Endodermal cell (in vitro differentiated cells): Measurements from ENCODE around the gene LRRTM2. TPM values are rescaled to one million over a fixed set of nuclear protein-coding genes. Genes with fewer than 3 reads are reported as not detected.

Experiments used
- DNase-seq: peaks from one replicate; pipeline ENCODE4 v3.0.0-alpha.2; 2017
- H3K27ac ChIP-seq: 2 replicates; pipeline ENCODE4 v1.5.1; 2013; ENCODE audit warnings: mild to moderate bottlenecking, low read depth, low read length, moderate library complexity
- H3K27me3 ChIP-seq: 2 replicates; pipeline ENCODE4 v1.6.1; 2013; ENCODE audit warnings: mild to moderate bottlenecking, low read length, moderate library complexity; ENCODE audit not compliant: insufficient read depth, control insufficient read depth, poor library complexity, severe bottlenecking
- H3K36me3 ChIP-seq: 2 replicates; pipeline ENCODE4 v1.7.0; 2013; ENCODE audit warnings: mild to moderate bottlenecking, low read length, moderate library complexity; ENCODE audit not compliant: control insufficient read depth, insufficient read depth
- H3K4me1 ChIP-seq: one replicate; pipeline ENCODE4 v1.7.0; 2013; ENCODE audit warnings: low read length; ENCODE audit not compliant: control insufficient read depth, insufficient read depth
- H3K4me3 ChIP-seq: 2 replicates; pipeline ENCODE4 v1.5.1; 2013; ENCODE audit warnings: mild to moderate bottlenecking, low read length, moderate library complexity
- H3K9ac ChIP-seq: 2 replicates; pipeline ENCODE4 v1.6.1; 2013; ENCODE audit warnings: mild to moderate bottlenecking, low read length, moderate library complexity; ENCODE audit not compliant: poor library complexity, severe bottlenecking; ENCODE audit errors: extremely low read depth
- H3K9me3 ChIP-seq: 2 replicates; pipeline ENCODE4 v1.6.1; 2013; ENCODE audit warnings: mild to moderate bottlenecking, low read length, moderate library complexity; ENCODE audit not compliant: control insufficient read depth
- H3K27ac Mint-ChIP-seq: 2 replicates; pipeline ENCODE4 v1.8.0; 2020; ENCODE audit warnings: mixed read lengths
- H3K27me3 Mint-ChIP-seq: 2 replicates; pipeline ENCODE4 v1.8.0; 2021; ENCODE audit warnings: mild to moderate bottlenecking, mixed read lengths; ENCODE audit not compliant: insufficient read depth
- H3K36me3 Mint-ChIP-seq: 2 replicates; pipeline ENCODE4 v1.8.0; 2020; ENCODE audit warnings: low read depth, mixed read lengths
- H3K4me1 Mint-ChIP-seq: 2 replicates; pipeline ENCODE4 v1.8.0; 2020; ENCODE audit warnings: mixed read lengths
- H3K4me3 Mint-ChIP-seq: 2 replicates; pipeline ENCODE4 v1.8.0; 2020; ENCODE audit warnings: mild to moderate bottlenecking, moderate library complexity, mixed read lengths
- H3K9me3 Mint-ChIP-seq: 2 replicates; pipeline ENCODE4 v1.8.0; 2020; ENCODE audit warnings: mild to moderate bottlenecking, mixed read lengths
- CTCF ChIP-seq: fragments of 200-600 bp; sonication (generic); conservative IDR thresholded peaks from 2 replicates; pipeline ENCODE4 v1.5.0; 2021; ENCODE audit warnings: antibody characterized with exemption, mild to moderate bottlenecking
- WGBS, 2 experiments: methylation state at CpG; one replicate each; pipeline versions ENCODE4 v1.1.5 to v1.1.7; 2013; ENCODE audit warnings: missing lambda C conversion rate in 2 of 2, mixed read lengths in 1 of 2; ENCODE audit not compliant: insufficient coverage in 1 of 2, insufficient read length in 1 of 2; 5-methylcytosine and 5-hydroxymethylcytosine counted together
- total RNA-seq, 2 donors: library from RNA; stranded (reverse); fragmentation: NEBNext Ultra II Directional in 1 of 2; extraction: Animal tissue kit (Norgen Biotek cat#: 25700) in 1 of 2; gene quantifications; 2 replicates in 1 of 2; 3 replicates in 1 of 2; pipeline ENCODE4 v1.2.1, GENCODE V29; 2021

The LRRTM2 gene
- total RNA-seq, 2 donors from 2014 or later: not detected

- DNase-seq: no peak
- no peaks in the 10 kb centered on the region for H3K9me3 Mint-ChIP-seq
- H3K4me1 Mint-ChIP-seq: peaks cover 2% of the 10 kb centered on the region
- H3K4me1 ChIP-seq: no peaks in the 10 kb centered on the region
- H3K36me3 Mint-ChIP-seq: peaks cover 61% of the 10 kb centered on the region
- no peaks in the 10 kb centered on the region for H3K9me3 ChIP-seq
- H3K9ac ChIP-seq: no peak overlapping the region
- H3K4me3 ChIP-seq: no peak overlapping the region
- no peak overlapping the region for H3K27ac Mint-ChIP-seq
- H3K36me3 ChIP-seq: peaks cover 81% of the 10 kb centered on the region
- no peak overlapping the region for H3K27ac ChIP-seq
- TF ChIP-seq CTCF: no peak
- 93% methylated on average over 2 of the region's 2 CpGs; no CpG with 5 or more reads in 1 of the 2 experiments for WGBS, 2 experiments
- no peak overlapping the region for H3K4me3 Mint-ChIP-seq
- H3K27me3 ChIP-seq: no peaks in the 10 kb centered on the region
- no peaks in the 10 kb centered on the region for H3K27me3 Mint-ChIP-seq
Observed at GRCh38 chr5:138898742-138899141, 23.6 kb upstream of the LRRTM2 start.

- Histone ChIP-seq H3K4me3 (no peak overlapping the region), H3K27ac (no peak overlapping the region), H3K36me3 (peaks cover 77% of the 10 kb centered on the region), H3K27me3 (no peaks in the 10 kb centered on the region), H3K9ac (no peak overlapping the region), H3K9me3 (no peaks in the 10 kb centered on the region), H3K4me1 (no peaks in the 10 kb centered on the region)
- H3K36me3 Mint-ChIP-seq: peaks cover 57% of the 10 kb centered on the region
- H3K4me1 Mint-ChIP-seq: peaks cover 2% of the 10 kb centered on the region
- 100% methylated on average over 1 of the region's 1 CpG; no CpG with 5 or more reads in 1 of the 2 experiments for WGBS, 2 experiments
- no peak overlapping the region for H3K4me3 Mint-ChIP-seq
- no peaks in the 10 kb centered on the region for H3K9me3 Mint-ChIP-seq
- no peaks in the 10 kb centered on the region for H3K27me3 Mint-ChIP-seq
- DNase-seq: no peak
- no peak for TF ChIP-seq CTCF
- H3K27ac Mint-ChIP-seq: no peak overlapping the region
Observed at GRCh38 chr5:138898299-138898698, 23.2 kb upstream of the LRRTM2 start.

GRCh38 chr5:138895918-138896317 lies 20.8 kb upstream of the LRRTM2 start:
- TF ChIP-seq CTCF: no peak
- Histone ChIP-seq H3K27me3 (no peaks in the 10 kb centered on the region), H3K4me3 (no peak overlapping the region), H3K27ac (no peak overlapping the region), H3K9me3 (peaks cover 3% of the 10 kb centered on the region), H3K4me1 (no peaks in the 10 kb centered on the region), H3K36me3 (peaks cover 75% of the 10 kb centered on the region), H3K9ac (no peak overlapping the region)
- H3K27me3 Mint-ChIP-seq: no peaks in the 10 kb centered on the region
- H3K4me1 Mint-ChIP-seq: peaks cover 2% of the 10 kb centered on the region
- no peak overlapping the region for H3K27ac Mint-ChIP-seq
- H3K36me3 Mint-ChIP-seq: peaks cover 50% of the 10 kb centered on the region
- DNase-seq: no peak
- 100% methylated on average over 1 of the region's 1 CpG; no CpG with 5 or more reads in 1 of the 2 experiments for WGBS, 2 experiments
- peaks cover 4% of the 10 kb centered on the region for H3K9me3 Mint-ChIP-seq
- H3K4me3 Mint-ChIP-seq: no peak overlapping the region
